GM18909 (cell line): ENCODE results near the gene MAP6.

Experiments
- ATAC-seq: cut with Tn5 transposase; IDR thresholded peaks from one replicate; pipeline ENCODE4 v1.9.1; 2021; ENCODE audit warnings: mild to moderate bottlenecking; ENCODE audit not compliant: unreplicated experiment, poor library complexity

The MAP6 gene

GRCh38 chr11:75633409-75634066 lies 35.3 kb downstream of the MAP6 start:
- ATAC-seq = no peak

- ATAC-seq = no peak
These were observed 35.9 kb downstream of the MAP6 start for GRCh38 chr11:75632962-75633361.

- no peak for ATAC-seq
These were observed 36.4 kb downstream of the MAP6 start for GRCh38 chr11:75632450-75632849.

- ATAC-seq = no peak
These were observed 37.6 kb downstream of the MAP6 start for GRCh38 chr11:75631086-75631730.

- ATAC-seq = no peak
These were observed 40.8 kb downstream of the MAP6 start for GRCh38 chr11:75627906-75628668.

GRCh38 chr11:75626889-75627529 lies 41.8 kb downstream of the MAP6 start:
- no peak for ATAC-seq

GRCh38 chr11:75625991-75626888 lies 42.6 kb downstream of the MAP6 start:
- no peak for ATAC-seq

- no peak for ATAC-seq
These were observed 43.8 kb downstream of the MAP6 start for GRCh38 chr11:75625021-75625420.

- ATAC-seq = no peak
These were observed 52.6 kb downstream of the MAP6 start for GRCh38 chr11:75616281-75616680.

GRCh38 chr11:75615751-75616150 lies 53.1 kb downstream of the MAP6 start:
- ATAC-seq = no peak

GRCh38 chr11:75611823-75612222 lies 57.0 kb downstream of the MAP6 start:
- ATAC-seq = no peak

- ATAC-seq = no peak
These were observed 62.7 kb downstream of the MAP6 start for GRCh38 chr11:75606099-75606498.

GRCh38 chr11:75603791-75604736 lies 64.8 kb downstream of the MAP6 start:
- no peak for ATAC-seq

- ATAC-seq = no peak
These were observed 65.9 kb downstream of the MAP6 start for GRCh38 chr11:75602951-75603350.

GRCh38 chr11:75601494-75601893 lies 67.3 kb downstream of the MAP6 start:
- no peak for ATAC-seq

GRCh38 chr11:75600356-75600755 lies 68.5 kb downstream of the MAP6 start:
- ATAC-seq = no peak

GRCh38 chr11:75598900-75599299 lies 69.9 kb downstream of the MAP6 start:
- ATAC-seq = no peak

GRCh38 chr11:75598264-75598663 lies 70.6 kb downstream of the MAP6 start:
- ATAC-seq = no peak

- no peak for ATAC-seq
These were observed 71.2 kb downstream of the MAP6 start for GRCh38 chr11:75597636-75598035.
